PFSK-1 (cell line): ENCODE data around the gene SCN1A.

Experiments used
- FOXP2 ChIP-seq: optimal IDR thresholded peaks from 2 replicates; pipeline ENCODE3; 2011; ENCODE audit warnings: borderline replicate concordance, control low read depth, inconsistent platforms; ENCODE audit not compliant: insufficient read depth; ENCODE audit errors: extremely low read length, extremely low read depth
- POLR2AphosphoS5 ChIP-seq: IDR thresholded peaks from 2 replicates; pipeline ENCODE4 v1.6.1; 2012; ENCODE audit warnings: low read depth, mild to moderate bottlenecking, control low read depth, low read length, moderate library complexity
- SIN3A ChIP-seq: IDR thresholded peaks from 2 replicates; pipeline ENCODE4 v1.6.1; 2012; ENCODE audit warnings: mild to moderate bottlenecking, low read length, moderate library complexity, borderline replicate concordance; ENCODE audit not compliant: insufficient read depth
- TAF1 ChIP-seq: IDR thresholded peaks from 2 replicates; pipeline ENCODE4 v1.6.1; 2012; ENCODE audit warnings: low read length, control low read depth, borderline replicate concordance; ENCODE audit not compliant: insufficient read depth
- TF ChIP-seq, protein P1 (sequence below), 2 experiments: IDR thresholded peaks; 2 replicates each; pipeline versions ENCODE4 v1.6.1 to v1.8.0; 2011 to 2012; ENCODE audit warnings: low read depth in 2 of 2, low read length in 2 of 2, control low read depth in 1 of 2, inconsistent platforms in 1 of 2, mild to moderate bottlenecking in 1 of 2, moderate library complexity in 1 of 2; ENCODE audit not compliant: insufficient read depth in 1 of 2

SCN1A gene

DNA sequence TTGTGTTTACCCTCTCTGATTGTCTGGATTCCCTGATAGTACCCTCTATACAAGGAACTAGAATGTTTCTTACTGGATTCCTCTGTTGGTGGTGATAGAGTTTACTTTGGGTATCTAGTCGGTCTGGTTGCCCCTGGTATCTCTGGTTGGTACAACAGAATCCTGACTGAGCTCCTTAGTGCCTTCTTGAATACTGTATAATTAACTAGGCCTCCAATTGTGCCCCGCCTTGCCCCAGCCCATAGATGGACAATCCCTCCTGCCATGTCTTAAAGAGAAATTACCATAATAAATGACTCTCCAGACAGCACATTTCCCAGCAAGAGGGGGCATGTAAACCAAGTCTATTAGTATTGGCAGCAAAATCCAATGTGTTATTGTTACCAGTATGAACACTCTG, 2.3 kb downstream of the SCN1A start:
- TF ChIP-seq SIN3A: no peak
- no peak for TF ChIP-seq TAF1
- no peak for TF ChIP-seq POLR2AphosphoS5
- TF ChIP-seq, protein P1, sequence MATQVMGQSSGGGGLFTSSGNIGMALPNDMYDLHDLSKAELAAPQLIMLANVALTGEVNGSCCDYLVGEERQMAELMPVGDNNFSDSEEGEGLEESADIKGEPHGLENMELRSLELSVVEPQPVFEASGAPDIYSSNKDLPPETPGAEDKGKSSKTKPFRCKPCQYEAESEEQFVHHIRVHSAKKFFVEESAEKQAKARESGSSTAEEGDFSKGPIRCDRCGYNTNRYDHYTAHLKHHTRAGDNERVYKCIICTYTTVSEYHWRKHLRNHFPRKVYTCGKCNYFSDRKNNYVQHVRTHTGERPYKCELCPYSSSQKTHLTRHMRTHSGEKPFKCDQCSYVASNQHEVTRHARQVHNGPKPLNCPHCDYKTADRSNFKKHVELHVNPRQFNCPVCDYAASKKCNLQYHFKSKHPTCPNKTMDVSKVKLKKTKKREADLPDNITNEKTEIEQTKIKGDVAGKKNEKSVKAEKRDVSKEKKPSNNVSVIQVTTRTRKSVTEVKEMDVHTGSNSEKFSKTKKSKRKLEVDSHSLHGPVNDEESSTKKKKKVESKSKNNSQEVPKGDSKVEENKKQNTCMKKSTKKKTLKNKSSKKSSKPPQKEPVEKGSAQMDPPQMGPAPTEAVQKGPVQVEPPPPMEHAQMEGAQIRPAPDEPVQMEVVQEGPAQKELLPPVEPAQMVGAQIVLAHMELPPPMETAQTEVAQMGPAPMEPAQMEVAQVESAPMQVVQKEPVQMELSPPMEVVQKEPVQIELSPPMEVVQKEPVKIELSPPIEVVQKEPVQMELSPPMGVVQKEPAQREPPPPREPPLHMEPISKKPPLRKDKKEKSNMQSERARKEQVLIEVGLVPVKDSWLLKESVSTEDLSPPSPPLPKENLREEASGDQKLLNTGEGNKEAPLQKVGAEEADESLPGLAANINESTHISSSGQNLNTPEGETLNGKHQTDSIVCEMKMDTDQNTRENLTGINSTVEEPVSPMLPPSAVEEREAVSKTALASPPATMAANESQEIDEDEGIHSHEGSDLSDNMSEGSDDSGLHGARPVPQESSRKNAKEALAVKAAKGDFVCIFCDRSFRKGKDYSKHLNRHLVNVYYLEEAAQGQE (IDR thresholded peaks at IDR 0.05; ENCODE audit: insufficient read depth in 1 of 2, low read depth in 2 of 2, low read length in 2 of 2): no peak
- TF ChIP-seq FOXP2: no peak

DNA sequence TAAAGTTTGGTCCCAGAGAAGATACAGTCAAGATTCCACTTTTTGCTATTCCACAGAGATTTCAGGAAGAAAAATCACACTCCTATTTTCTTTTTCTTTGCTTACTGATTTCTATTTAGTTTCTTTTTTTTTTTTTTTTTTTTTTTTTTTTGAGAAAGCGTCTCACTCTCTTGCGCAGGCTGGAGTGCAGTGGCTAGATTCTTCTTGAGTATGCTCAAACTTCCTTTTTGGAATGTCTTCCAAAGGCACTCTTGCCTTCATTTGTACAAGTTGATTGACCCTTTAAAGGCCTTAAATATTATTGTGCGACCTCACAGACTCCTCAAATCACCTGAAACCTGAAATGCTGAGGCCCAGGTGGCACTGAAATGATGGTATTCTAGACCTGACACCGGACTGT, 9.6 kb downstream of the SCN1A start:
- TF ChIP-seq, protein P1 (IDR thresholded peaks at IDR 0.05; ENCODE audit: insufficient read depth in 1 of 2, low read depth in 2 of 2, low read length in 2 of 2): no peak
- TF ChIP-seq TAF1: no peak
- no peak for TF ChIP-seq SIN3A
- TF ChIP-seq FOXP2: no peak
- no peak for TF ChIP-seq POLR2AphosphoS5

DNA sequence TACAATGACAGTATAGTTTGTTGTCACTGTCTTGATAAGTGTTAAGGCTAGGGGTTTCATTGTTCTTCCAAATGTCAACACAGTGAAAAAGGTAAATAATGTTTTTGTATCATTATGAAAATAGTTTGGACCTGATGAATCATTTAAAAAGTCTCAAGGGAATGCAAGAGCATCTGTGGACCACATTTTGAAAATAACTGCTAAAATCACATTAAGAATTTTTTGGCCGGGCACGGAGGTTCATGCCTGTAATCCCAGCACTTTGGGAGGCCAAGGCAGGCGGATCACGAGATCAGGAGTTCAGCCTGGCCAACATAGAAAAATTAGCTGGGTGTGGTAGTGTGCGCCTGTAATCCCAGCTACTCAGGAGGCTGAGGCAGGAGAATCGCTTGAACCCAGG, 10.3 kb downstream of the SCN1A start:
- TF ChIP-seq, protein P1 (IDR thresholded peaks at IDR 0.05; ENCODE audit: insufficient read depth in 1 of 2, low read depth in 2 of 2, low read length in 2 of 2): no peak
- TF ChIP-seq SIN3A: no peak
- TF ChIP-seq POLR2AphosphoS5: no peak
- no peak for TF ChIP-seq TAF1
- no peak for TF ChIP-seq FOXP2

DNA sequence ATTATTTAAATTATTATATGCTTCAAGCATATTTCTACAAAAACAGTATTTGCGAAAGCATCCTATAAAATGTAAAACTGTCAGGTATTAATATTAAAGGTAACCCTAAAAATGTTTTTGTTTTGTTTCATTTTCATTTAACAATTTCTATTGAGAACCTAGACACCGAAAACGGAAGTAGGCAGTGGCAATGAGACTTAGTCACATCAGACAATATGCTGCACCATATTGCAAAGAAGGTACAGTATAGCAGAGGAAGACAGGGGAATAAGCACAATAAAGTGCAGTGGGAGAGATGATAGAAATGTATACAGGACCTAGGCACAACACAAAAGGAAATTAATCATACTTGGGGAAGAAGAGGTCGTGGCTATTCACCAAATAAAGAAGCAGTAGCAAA, 12.2 kb downstream of the SCN1A start:
- TF ChIP-seq FOXP2: no peak
- no peak for TF ChIP-seq SIN3A
- no peak for TF ChIP-seq TAF1
- TF ChIP-seq, protein P1 (IDR thresholded peaks at IDR 0.05; ENCODE audit: insufficient read depth in 1 of 2, low read depth in 2 of 2, low read length in 2 of 2): no peak
- no peak for TF ChIP-seq POLR2AphosphoS5

DNA sequence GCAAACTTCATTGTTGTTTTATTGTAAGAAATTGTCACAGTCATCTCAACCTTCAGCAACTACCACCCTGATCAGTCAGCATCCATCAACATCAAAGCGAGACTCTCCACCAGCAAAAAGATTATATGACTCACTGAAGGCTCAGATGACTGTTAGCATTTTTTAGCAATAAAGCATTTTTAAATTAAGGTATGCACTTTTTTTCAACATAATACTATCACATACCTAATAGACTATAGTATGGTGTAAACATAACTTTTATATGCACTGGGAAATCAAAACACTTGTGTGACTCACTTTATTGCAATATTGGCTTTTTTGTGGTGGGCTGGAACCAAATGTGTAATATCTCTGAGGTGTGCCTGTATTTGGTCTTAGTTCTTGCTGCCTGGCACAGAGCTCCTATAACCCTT, 15.6 kb downstream of the SCN1A start:
- TF ChIP-seq FOXP2: no peak
- no peak for TF ChIP-seq SIN3A
- no peak for TF ChIP-seq TAF1
- TF ChIP-seq, protein P1 (IDR thresholded peaks at IDR 0.05; ENCODE audit: insufficient read depth in 1 of 2, low read depth in 2 of 2, low read length in 2 of 2): no peak
- no peak for TF ChIP-seq POLR2AphosphoS5
